DND-41 (cell line): ENCODE measurements around the gene ZNF431.

Experiments used
- EZH2 ChIP-seq: IDR thresholded peaks from 3 replicates; pipeline ENCODE4 v1.6.1; 2012; ENCODE audit warnings: borderline replicate concordance, low read depth, mild to moderate bottlenecking, moderate library complexity, low read length, inconsistent platforms; ENCODE audit not compliant: severe bottlenecking
- TF ChIP-seq, protein P1 (sequence below): IDR thresholded peaks from 2 replicates; pipeline ENCODE4 v1.5.1; 2012; ENCODE audit warnings: borderline replicate concordance, low read length, moderate library complexity, mild to moderate bottlenecking; ENCODE audit not compliant: poor library complexity, severe bottlenecking; ENCODE audit errors: extremely low read depth

DNA sequence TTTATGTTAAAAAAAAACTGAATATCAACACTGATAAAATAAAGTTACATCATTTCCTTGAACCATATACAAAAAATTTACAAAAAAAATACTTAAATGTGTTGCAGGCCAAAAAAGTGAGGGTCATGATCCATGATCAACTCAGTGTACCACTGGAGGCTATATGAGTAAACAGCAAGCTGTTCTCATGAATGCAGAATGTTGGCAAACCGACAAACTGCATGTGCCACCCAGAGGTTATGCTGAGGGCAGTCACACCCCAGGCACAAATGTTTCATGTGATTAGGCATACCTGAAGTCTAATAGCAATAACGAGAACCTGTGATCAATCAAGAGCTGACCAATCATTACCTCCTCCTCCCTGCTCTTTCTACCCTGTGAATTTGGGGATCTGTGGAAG, 91.9 kb downstream of the ZNF431 start:
- TF ChIP-seq, protein P1, sequence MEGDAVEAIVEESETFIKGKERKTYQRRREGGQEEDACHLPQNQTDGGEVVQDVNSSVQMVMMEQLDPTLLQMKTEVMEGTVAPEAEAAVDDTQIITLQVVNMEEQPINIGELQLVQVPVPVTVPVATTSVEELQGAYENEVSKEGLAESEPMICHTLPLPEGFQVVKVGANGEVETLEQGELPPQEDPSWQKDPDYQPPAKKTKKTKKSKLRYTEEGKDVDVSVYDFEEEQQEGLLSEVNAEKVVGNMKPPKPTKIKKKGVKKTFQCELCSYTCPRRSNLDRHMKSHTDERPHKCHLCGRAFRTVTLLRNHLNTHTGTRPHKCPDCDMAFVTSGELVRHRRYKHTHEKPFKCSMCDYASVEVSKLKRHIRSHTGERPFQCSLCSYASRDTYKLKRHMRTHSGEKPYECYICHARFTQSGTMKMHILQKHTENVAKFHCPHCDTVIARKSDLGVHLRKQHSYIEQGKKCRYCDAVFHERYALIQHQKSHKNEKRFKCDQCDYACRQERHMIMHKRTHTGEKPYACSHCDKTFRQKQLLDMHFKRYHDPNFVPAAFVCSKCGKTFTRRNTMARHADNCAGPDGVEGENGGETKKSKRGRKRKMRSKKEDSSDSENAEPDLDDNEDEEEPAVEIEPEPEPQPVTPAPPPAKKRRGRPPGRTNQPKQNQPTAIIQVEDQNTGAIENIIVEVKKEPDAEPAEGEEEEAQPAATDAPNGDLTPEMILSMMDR = no peak
- TF ChIP-seq EZH2 = no peak
